Mucosa of stomach (tissue), 1 donor: ENCODE measurements around the gene KRT4.

Source experiments
- H3K27me3 ChIP-seq: one replicate; pipeline ENCODE4 v1.7.0; 2013; ENCODE audit warnings: mild to moderate bottlenecking, low read length; ENCODE audit not compliant: control insufficient read depth, insufficient read depth
- H3K36me3 ChIP-seq: one replicate; pipeline ENCODE4 v1.7.0; 2013; ENCODE audit warnings: low read length; ENCODE audit not compliant: control insufficient read depth, insufficient read depth
- H3K4me1 ChIP-seq: one replicate; pipeline ENCODE4 v1.7.0; 2013; ENCODE audit warnings: mild to moderate bottlenecking, low read length; ENCODE audit not compliant: control insufficient read depth, insufficient read depth
- H3K4me3 ChIP-seq: one replicate; pipeline ENCODE4 v1.7.0; 2013; ENCODE audit warnings: low read length
- H3K9ac ChIP-seq: one replicate; pipeline ENCODE4 v1.7.0; 2013; ENCODE audit warnings: mild to moderate bottlenecking, low read length, moderate library complexity
- H3K9me3 ChIP-seq: one replicate; pipeline ENCODE4 v1.7.0; 2013; ENCODE audit warnings: mild to moderate bottlenecking, low read length, moderate library complexity; ENCODE audit not compliant: control insufficient read depth
- donor health status: Pancreatic carcinoma.

The KRT4 gene

DNA sequence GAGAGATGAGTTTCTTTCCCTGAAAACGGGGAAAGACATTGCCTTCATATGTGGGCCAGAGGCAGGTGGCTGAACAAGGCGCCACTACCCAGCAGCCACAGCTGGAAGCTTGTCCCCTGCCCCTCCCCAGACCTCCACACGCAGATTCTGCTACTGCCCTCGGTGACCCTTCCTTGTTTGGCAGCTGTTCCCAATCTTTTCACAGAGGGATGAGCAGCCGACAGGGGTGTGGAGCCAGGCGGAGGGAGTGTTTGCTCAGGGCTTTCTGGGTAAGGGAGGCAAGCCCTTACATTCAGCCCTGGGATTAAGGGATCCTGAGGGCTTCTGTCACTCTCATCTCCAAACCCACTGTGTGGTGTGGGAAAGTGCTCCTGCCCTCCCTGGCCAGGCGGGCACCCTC lies 4.5 kb upstream of the KRT4 start:
- Histone ChIP-seq H3K36me3 (no peaks in the 10 kb centered on the region), H3K27me3 (peaks cover 22% of the 10 kb centered on the region), H3K4me1 (peaks cover 24% of the 10 kb centered on the region), H3K9me3 (no peaks in the 10 kb centered on the region), H3K4me3 (no peak overlapping the region), H3K9ac (no peak overlapping the region)

DNA sequence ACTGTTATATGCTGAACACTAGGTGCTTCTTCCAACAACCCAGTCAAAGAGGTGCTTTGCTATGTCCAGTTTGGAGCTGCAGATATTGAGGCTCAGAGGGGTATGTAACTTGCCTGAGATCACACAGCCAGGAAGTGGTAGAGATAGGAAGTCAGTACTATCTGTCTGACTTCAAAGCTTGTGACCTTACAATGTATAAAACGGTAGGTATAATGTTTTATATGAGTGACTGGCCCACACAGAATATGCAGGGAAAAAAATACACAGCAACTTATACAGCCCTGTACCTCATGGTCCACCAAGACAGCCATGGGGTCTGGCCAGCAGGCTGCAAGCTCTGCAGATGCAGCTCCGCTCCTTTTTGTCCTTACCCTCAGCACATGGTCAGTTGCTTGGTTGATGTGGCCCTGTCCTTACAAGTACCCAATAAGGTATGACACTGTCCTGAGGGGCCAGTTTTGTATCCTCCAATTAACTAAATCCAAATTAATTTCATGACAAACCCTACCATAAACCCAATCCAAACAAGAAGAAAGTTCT lies 3.9 kb upstream of the KRT4 start:
- Histone ChIP-seq H3K4me3 (no peak overlapping the region), H3K4me1 (peaks cover 24% of the 10 kb centered on the region), H3K9me3 (no peaks in the 10 kb centered on the region), H3K27me3 (peaks cover 25% of the 10 kb centered on the region), H3K36me3 (no peaks in the 10 kb centered on the region), H3K9ac (no peak overlapping the region)

DNA sequence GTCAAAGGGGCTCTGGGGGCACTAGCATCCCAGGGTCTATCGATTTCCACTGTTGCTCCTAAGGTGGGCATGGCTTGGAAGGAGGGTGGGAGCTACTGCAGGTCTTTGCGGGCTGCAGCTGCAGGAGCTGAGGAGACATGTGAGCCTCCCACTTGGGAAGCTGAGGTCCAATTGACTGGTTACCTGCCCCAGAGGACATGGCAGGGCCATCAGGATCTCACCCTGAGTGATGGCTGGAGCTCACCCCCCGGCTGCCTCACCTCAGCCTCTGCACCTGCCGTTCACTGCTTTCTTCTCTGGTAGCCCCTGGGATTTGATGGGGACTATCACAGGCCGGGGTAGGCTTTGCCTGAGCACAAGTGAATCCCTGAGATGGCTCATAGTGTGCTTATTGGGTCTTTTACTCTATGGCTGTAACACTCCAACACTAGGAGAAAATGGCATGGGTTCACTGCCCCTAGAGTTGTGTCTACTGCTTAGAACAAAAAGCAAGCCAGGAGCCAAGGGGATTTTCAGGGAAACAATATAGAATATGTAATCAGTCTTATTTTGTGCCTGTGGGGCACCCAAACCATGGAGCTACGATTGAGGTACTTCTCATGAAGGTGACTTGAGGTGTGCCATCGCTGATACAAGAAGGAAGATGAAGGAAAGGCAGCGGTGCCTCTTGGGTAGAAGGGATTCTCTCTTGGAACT lies 3.2 kb upstream of the KRT4 start:
- no peak overlapping the region for H3K9ac ChIP-seq
- no peak overlapping the region for H3K4me3 ChIP-seq
- peaks cover 25% of the 10 kb centered on the region for H3K27me3 ChIP-seq
- no peaks in the 10 kb centered on the region for H3K36me3 ChIP-seq
- no peaks in the 10 kb centered on the region for H3K9me3 ChIP-seq
- H3K4me1 ChIP-seq: peaks cover 18% of the 10 kb centered on the region

DNA sequence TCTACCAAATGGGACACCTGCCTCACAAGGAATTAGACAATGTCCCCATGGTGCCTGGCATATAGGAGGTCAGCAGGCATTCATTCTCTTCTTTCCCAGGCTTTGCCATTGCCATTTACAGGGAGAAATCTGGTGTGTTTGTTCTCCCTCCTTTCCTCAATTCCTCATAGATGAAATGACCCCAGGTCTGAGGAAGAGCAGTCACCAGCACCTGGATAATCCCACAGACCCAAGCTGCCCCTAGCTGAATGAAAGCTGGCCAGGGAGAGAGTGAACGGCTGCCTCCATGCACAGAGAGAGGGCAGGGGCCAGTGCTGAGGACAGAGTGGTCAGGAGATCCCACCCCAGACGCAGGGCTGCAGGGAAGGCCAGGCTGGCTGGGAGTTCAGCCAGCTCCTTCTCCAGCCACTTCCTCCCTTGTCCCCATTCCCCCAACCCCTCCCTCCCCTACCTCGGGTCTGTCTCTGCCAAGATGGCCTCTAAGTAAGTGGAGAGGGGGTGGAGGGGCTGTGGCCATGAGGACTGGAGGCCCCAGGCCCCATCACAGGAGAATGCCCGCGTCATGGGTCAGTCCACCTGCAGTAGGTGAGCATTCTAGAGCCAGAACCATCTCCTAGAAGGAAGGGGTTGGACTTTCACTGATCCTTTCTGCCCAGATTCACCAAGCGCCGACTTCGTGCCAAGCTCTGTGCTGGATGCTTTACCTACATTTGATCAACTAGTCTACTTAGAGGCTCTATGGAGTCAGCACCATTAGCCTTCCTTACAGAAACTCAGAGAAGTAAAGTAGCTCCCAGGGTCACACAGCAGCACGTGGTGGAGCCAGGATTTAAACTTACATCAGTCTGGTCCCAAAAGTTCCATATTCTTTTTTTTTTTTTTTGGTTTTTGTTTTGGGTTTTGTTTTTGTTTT lies 2.0 kb upstream of the KRT4 start:
- H3K9ac ChIP-seq: no peak overlapping the region

DNA sequence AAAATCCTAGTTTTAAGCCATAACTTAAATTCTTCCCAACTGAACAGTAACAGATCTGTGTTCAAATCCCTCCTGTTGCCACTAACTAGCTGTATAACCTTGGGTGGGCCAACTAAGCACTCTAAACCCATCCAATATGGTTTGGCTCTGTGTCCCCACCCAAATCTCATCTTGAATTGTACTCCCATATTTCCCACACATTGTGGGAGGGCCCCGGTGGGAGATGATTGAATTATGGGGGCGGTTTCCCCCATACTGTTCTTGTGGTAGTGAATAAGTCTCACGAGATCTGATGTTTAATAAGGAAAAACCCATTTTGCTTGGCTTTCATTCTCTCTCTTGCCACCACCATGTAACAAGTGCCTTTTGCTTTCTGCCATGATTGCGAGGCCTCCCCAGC lies 1.2 kb upstream of the KRT4 start:
- Histone ChIP-seq H3K4me3 (no peak overlapping the region), H3K27me3 (peaks cover 21% of the 10 kb centered on the region), H3K4me1 (peaks cover 13% of the 10 kb centered on the region), H3K9me3 (no peaks in the 10 kb centered on the region), H3K9ac (no peak overlapping the region), H3K36me3 (no peaks in the 10 kb centered on the region)

More for the DNA sequence above, 2.0 kb upstream of the KRT4 start:
- Histone ChIP-seq H3K27me3 (peaks cover 22% of the 10 kb centered on the region), H3K36me3 (no peaks in the 10 kb centered on the region), H3K9me3 (no peaks in the 10 kb centered on the region), H3K4me3 (no peak overlapping the region), H3K4me1 (peaks cover 13% of the 10 kb centered on the region)

DNA sequence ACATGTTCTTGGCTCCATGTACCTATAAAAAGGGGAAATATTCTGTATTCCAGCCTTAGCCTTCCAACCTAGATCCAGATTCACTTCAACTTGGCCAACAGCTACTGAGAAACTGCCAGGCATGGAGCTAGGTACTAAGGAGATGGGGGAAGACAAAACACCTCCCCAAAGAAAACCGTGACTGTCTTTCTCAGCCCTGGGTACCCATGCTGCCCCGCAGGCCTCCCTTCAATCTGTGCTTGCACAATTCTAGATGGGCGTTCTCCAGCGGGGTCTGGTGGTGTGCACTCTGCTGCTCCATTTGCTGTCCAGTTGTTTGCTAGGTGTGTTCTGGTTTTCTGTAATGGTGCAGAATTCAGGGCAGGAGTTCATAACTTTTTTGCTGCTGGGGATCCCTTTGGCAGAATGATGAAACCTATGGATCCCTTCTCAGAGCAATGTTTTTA lies 817 bp upstream of the KRT4 start:
- Histone ChIP-seq H3K4me3 (no peak overlapping the region), H3K9me3 (no peaks in the 10 kb centered on the region), H3K27me3 (peaks cover 21% of the 10 kb centered on the region), H3K36me3 (no peaks in the 10 kb centered on the region), H3K4me1 (peaks cover 13% of the 10 kb centered on the region), H3K9ac (no peak overlapping the region)

DNA sequence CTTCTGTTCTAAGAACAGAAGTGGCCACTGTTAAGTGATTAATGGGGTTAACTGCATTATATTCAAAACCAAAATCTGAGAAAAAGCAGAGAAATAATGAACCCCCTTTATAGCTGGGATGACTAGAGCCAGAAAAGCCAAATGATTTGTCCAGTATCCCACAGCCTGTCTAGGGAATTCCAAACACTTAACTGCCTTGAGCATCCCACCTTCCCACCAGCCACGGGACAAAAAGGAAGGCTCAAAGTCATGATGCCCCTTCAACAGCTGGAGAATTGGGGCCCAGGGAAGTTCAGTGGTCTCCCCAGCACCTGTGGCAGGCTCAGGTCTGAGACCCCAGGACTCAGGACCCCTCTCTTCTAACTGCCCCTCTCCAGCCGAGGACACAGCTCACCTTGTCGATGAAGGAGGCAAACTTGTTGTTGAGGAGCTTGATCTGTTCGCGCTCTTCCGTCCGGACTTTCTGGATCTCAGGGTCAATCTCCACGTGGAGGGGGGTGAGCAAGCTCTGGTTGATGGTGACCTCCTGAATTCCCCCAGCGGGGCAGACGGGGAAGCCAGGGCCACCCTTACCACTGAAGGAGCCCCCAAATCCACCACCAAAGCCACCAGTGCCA lies 605 bp downstream of the KRT4 start:
- Histone ChIP-seq H3K27me3 (peaks cover 22% of the 10 kb centered on the region), H3K9me3 (no peaks in the 10 kb centered on the region), H3K4me1 (peaks cover 13% of the 10 kb centered on the region), H3K36me3 (no peaks in the 10 kb centered on the region), H3K9ac (no peak overlapping the region), H3K4me3 (no peak overlapping the region)

DNA sequence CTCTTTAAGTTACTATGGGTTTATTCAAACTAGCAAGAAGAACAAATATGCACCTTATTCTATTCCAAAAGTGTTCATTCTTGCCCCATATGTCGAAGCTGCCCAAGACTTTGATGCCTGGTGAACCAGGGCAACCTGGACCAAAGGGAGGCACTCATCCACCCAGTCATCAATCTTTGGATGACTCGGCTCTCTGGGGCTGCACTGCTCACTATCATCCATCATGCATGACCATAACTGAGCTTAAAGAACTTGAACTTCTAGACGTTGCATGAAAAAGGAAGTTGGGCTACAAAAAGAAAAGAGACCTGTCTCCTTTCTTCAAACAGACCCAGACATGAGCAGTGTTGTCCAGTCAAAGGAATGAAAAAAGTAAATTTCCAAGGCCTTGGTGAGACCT lies 1.2 kb downstream of the KRT4 start:
- Histone ChIP-seq H3K9ac (no peak overlapping the region), H3K9me3 (no peaks in the 10 kb centered on the region), H3K4me3 (no peak overlapping the region), H3K27me3 (peaks cover 24% of the 10 kb centered on the region), H3K36me3 (no peaks in the 10 kb centered on the region), H3K4me1 (peaks cover 13% of the 10 kb centered on the region)

DNA sequence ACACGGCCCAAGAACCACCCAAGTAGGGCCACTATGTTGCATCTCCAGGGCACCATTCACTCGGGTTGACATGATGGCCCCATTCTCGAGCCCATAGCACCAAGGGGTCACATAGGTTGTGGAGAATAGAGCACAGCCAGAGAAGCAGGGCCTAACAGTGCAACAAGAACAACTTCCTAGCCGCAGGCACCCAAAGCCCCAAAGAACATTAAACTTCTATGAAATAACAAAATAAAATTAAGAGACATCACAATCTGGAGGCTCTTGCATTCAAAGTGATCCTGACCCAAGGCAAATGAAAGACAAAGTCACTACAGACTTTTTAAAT lies 1.9 kb downstream of the KRT4 start:
- H3K36me3 ChIP-seq: no peaks in the 10 kb centered on the region
- H3K9me3 ChIP-seq: no peaks in the 10 kb centered on the region
- peaks cover 13% of the 10 kb centered on the region for H3K4me1 ChIP-seq
- no peak overlapping the region for H3K4me3 ChIP-seq
- H3K27me3 ChIP-seq: peaks cover 19% of the 10 kb centered on the region
- no peak overlapping the region for H3K9ac ChIP-seq

DNA sequence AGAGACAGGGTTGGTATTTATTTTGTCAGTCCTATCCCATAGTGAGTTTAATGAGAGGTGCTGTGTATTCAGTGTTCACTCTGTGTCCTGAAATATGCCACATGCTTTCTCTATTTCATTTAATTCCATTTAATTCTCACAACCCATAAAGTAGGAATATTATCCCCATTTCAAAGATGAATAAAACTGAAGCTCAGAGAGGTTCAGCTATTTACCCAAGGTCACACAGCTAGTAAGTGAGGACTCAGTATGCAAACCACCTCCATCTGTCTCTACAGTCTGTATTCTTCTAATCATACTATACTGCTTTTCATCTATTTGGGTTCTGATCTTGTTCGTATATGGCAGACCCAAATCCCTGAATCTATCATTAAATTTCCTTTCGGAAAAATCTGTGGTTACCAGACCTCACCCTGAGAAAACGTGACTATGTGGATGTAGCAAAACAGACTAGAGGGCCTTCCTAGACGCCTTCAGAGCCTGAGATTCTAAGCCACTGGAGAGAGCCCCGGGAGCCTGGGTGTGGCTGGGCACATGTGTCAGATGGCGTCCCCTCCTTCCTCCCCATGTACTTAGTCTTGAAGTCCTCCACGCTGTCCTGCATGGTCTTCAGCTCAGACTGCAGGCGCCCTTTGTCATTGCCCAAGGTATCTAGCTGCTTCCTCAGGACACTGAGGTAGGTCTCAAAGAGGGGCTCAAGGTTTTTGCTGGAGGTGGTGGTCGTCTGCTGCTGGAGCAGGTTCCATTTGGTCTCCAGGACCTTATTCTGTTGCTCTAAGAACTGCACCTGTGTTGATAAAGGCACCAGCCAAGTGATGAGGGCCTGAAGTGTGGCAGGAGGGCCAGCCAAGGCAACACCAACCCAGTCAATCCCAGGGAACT lies 2.5 kb downstream of the KRT4 start:
- Histone ChIP-seq H3K9ac (no peak overlapping the region), H3K27me3 (peaks cover 17% of the 10 kb centered on the region), H3K9me3 (no peaks in the 10 kb centered on the region), H3K36me3 (no peaks in the 10 kb centered on the region), H3K4me3 (no peak overlapping the region), H3K4me1 (peaks cover 13% of the 10 kb centered on the region)

DNA sequence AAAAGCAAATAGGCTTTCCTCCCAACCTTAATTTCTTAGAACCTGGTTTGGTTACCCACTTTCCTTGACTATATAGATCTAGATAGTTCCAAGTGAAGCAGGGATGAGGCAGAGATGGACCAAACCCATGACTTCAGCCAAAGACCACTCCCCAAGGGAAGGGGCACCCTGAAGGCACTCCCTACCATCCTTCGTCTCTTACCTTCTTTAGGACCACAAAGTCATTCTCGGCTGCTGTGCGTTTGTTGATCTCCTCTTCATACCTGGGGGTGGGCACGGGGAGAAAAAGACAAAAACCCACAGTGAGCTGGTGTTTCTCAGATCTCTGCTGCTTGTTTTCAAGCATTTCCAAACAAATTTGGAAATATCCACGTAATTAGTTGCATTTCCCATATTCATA lies 3.4 kb downstream of the KRT4 start:
- Histone ChIP-seq H3K9me3 (no peaks in the 10 kb centered on the region), H3K4me3 (no peak overlapping the region), H3K27me3 (peaks cover 17% of the 10 kb centered on the region)

More for the DNA sequence above, 3.4 kb downstream of the KRT4 start:
- Histone ChIP-seq H3K4me1 (peaks cover 13% of the 10 kb centered on the region), H3K36me3 (no peaks in the 10 kb centered on the region), H3K9ac (no peak overlapping the region)
